Measurements from ENCODE around the gene KIF1C. TPM values are rescaled to one million over a fixed set of nuclear protein-coding genes. Genes with fewer than 3 reads are reported as not detected.

KIF1C gene
- total RNA-seq, 2 donors from 2014 or later, result 212 to 226 TPM

- peak; percentile 3 for ATAC-seq
- intact Hi-C loops (cut with DNase I, micrococcal nuclease), result no loop called here
- DNase-seq, result no peak
Measured at GRCh38 chr17:5077781-5078105, 80.0 kb downstream of the KIF1C start.

Small RNA genes lying within 50 kb of the gene (microRNA-seq; reads per million reads assigned to microRNA genes)
- gene MIR6864 (0 to 1.4 reads per million in 2 donors), gene MIR6865 (0 reads per million in 2 donors)

Other genes with a start within 250 kb of the KIF1C start
- gene TM4SF5, start 226.1 kb upstream of the KIF1C start, total RNA-seq, result 10 to 100 TPM; 17.3 to 26.9 TPM
- under 1 TPM; 0.73 to 0.79 TPM for gene VMO1, start 211.6 kb upstream of the KIF1C start, total RNA-seq
- gene GLTPD2, start 209.0 kb upstream of the KIF1C start, total RNA-seq, result under 1 TPM; 0.49 to 0.61 TPM
- gene PSMB6, start 201.8 kb upstream of the KIF1C start, total RNA-seq, result 10 to 100 TPM; 79.4 to 99.6 TPM
- 10 to 100 TPM; 26.1 to 27.5 TPM for gene PLD2, start 190.8 kb upstream of the KIF1C start, total RNA-seq
- 100 to 1,000 TPM; 193 to 205 TPM for gene MINK1, start 164.6 kb upstream of the KIF1C start, total RNA-seq
- 1 to 10 TPM; 1.3 to 1.8 TPM for gene C17orf107, start 98.4 kb upstream of the KIF1C start, total RNA-seq
- under 1 TPM; 0.43 to 0.81 TPM for gene CHRNE, start 94.9 kb upstream of the KIF1C start, total RNA-seq
- not detected for gene GP1BA, start 65.7 kb upstream of the KIF1C start, total RNA-seq
- 10 to 100 TPM; 77.5 to 90.0 TPM for gene SLC25A11, start 57.9 kb upstream of the KIF1C start, total RNA-seq
- 100 to 1,000 TPM in 1 of 2 donors, 10 to 100 TPM in 1; 96.5 to 105 TPM for gene RNF167, start 57.7 kb upstream of the KIF1C start, total RNA-seq
- 100 to 1,000 TPM; 720 to 812 TPM for gene PFN1, start 49.4 kb upstream of the KIF1C start, total RNA-seq
- 1 to 10 TPM; 7.3 to 8.9 TPM for gene ENO3, start 46.8 kb upstream of the KIF1C start, total RNA-seq
- gene SPAG7, start 30.1 kb upstream of the KIF1C start, total RNA-seq, result 10 to 100 TPM; 49.3 to 68.2 TPM
- gene CAMTA2, start 10.3 kb upstream of the KIF1C start, total RNA-seq, result 10 to 100 TPM; 49.1 to 52.2 TPM
- gene INCA1, start 428 bp upstream of the KIF1C start, total RNA-seq, result 1 to 10 TPM; 1.9 TPM
- gene SLC52A1, start 37.5 kb downstream of the KIF1C start, total RNA-seq, result 1 to 10 TPM; 2.4 to 2.5 TPM
- gene ZFP3, start 80.5 kb downstream of the KIF1C start, total RNA-seq, result 1 to 10 TPM; 8.0 to 8.6 TPM
- gene ZNF232, start 113.9 kb downstream of the KIF1C start, total RNA-seq, result 1 to 10 TPM; 7.1 to 7.7 TPM
- gene USP6, start 118.1 kb downstream of the KIF1C start, total RNA-seq, result under 1 TPM; 0.08 to 0.12 TPM
- gene ZNF594, start 193.9 kb downstream of the KIF1C start, total RNA-seq, result 1 to 10 TPM; 3.7 to 3.9 TPM
- gene SCIMP, start 236.9 kb downstream of the KIF1C start, total RNA-seq, result 1 to 10 TPM in 1 of 2 donors, under 1 TPM in 1; 0.64 to 2.3 TPM

All from left colon (tissue), 2 donors.